ENCODE measurements around the gene ZNF79.
"Not testable (repeated sequence)": the region's sequence is repeated elsewhere in the genome, so short reads cannot be mapped to it uniquely, and the experiment has no call there.

The ZNF79 gene

DNA sequence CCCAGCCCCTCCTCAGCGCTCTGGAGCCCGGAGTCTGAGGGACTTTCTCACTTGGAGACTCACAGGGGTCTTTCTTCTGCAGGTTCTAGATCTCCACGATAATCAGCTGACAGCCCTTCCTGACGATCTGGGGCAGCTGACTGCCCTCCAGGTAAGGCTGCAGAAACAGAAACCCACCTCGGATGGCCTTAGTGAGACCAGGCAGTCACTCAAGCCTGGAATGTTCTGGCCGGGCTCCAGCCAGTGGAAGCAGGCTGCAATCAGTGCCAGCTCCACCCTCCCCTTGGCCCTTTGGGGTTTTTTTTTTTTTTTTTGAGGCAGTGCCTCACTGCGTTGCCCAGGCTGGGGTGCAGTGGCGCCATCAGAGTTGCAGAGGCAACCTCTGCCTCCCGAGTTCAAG, 34.7 kb downstream of the ZNF79 start:
- DNase-seq, result no peak

DNA sequence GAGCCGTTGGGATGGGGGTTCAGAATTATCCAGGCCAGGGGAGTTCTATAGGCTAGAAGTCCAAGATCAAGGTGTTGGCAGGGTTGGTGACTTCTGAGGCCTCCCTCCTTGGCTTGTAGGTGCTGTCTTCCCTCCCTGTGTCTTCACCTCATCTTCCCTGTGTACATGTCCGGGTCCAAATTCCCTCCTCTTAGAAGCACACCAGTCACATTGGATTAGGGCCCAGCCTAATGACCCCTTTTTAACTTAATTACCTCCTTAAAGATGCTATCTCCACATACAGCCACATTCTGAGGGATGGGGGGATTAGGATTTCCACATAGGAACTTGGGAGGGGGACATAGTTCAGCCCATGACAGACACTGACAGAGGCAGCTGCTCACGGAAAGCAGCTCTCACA, 39.2 kb downstream of the ZNF79 start:
- DNase-seq, result no peak

DNA sequence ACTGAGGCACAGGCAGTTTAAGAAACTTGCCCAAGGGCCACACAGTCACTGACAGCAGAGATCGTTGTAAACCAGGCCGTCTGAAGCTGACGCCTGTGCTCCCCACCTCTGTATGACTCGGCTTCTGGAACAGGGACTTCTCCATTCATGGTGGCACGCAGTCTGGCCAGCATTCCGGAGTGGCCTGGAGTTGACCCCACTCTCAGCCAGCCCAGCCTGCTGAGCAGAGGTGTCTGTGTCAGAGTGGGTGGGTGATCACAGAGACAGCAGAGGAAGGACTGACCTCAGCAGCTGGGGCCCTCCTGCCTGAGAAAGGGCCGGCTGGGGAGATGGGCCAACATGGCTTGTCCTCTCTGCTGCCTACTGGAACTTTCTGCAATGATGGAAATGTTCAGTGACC, 39.7 kb downstream of the ZNF79 start:
- no peak for DNase-seq

DNA sequence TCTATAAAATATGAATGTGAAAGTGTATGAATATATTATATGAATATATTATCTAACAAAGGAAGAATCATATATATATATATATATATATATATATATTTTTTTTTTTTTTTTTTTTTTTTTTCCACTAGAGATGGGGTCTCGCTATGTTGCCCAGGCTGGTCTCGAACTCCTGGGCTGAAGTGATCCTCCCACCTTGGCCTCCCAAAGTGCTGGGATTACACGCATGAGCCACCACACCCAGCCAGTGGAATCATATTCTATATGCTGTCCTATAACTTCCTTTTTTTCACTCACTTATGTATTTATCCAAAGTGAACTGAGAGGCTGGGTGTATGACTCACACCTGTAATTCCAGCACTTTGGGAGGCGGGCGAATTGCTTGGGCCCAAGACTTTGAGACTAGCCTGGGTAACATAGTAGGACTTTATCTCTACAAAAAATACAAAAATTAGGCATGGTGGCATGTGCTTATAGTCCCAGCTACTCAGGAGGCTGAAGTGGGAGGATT, 42.3 kb downstream of the ZNF79 start:
- not testable (repeated sequence) for DNase-seq

GRCh38 chr9:127467621-127468020, 43.4 kb downstream of the ZNF79 start:
- no peak for DNase-seq

GRCh38 chr9:127470662-127471061, 46.5 kb downstream of the ZNF79 start:
- DNase-seq, result no peak

- DNase-seq, result no peak
Observed at GRCh38 chr9:127473501-127473900, 49.3 kb downstream of the ZNF79 start.

- DNase-seq, result no peak
Observed at GRCh38 chr9:127473932-127474331, 49.8 kb downstream of the ZNF79 start.

- DNase-seq, result no peak
Observed at GRCh38 chr9:127474592-127474991, 50.4 kb downstream of the ZNF79 start.

GRCh38 chr9:127479507-127480081, 55.4 kb downstream of the ZNF79 start:
- no peak for DNase-seq

DNA sequence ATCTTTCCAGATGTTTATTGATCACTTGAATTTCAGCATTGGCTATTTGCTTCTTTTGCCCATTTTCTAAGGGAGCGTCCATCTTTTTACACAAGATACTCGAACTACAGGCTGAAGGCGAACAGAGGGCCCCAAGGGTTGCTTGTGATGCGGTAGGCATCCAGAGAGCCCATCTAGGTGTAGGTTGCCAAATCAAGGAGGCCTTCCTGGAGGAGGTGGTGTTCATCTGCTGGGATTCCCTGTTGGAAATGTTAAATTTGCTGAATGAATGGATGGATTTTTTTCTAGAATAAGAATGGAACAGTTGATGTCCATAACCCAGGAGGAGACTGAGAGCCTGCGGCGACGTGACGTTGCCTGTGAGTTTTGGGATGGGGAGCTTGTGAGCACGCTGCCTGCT, 58.5 kb downstream of the ZNF79 start:
- DNase-seq, result no peak

DNA sequence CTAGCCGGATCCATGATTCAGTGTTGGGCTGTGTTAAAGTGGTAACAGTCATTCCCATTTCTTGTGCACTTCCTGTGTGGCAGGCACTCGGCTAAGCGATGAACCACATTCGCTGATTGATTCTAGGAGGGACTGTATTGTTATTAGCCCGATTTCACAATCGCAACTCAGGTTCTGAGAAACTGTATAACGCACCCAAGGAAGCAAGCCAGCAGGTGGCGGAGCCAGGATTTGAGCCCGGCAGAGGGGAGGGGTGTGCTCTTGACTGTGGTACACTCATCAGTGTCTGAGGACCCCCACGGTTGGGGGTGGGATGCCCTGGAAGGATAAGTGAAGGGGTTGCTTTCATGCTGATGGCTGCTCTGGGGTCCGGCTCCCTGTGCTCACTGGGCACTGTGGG, 61.8 kb downstream of the ZNF79 start:
- DNase-seq, result no peak

- no peak for DNase-seq
Observed at GRCh38 chr9:127488946-127489345, 64.8 kb downstream of the ZNF79 start.

- no peak for DNase-seq
Observed at GRCh38 chr9:127489471-127490115, 65.4 kb downstream of the ZNF79 start.

DNA sequence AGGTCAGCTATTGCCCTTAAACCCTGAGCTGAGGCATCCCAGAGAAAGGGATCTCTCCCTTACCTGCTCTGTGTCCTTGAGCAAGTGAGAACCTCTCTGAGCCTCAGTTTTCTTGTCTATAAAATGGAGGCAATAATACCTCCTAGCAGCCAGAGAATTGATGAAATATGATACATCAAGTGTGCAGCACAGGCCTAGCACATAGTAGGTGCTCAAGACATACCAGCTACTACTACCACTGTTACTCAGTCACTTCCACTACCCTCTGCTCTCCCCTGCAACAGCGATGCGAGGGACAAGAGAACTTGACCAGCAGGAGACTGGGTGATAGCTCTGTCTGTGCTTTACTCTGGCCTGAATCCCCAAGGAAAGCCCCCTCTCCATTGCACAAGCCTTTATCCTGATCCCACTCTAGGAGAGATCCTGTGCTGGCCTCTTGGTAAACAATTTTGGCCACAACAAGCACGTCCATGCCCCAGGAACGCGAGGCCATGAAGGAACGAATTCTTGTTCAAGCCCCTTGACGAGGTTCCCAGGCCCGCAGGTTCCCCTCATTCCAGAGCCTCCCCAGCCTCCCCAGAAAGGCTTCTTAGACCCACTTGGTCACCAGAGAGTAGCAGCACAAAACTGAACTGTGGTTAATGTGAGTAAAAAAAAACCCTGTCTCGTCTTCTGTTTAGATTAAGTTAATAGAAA, 66.5 kb downstream of the ZNF79 start:
- DNase-seq, result no peak

- DNase-seq, result no peak
Observed at GRCh38 chr9:127491516-127491915, 67.3 kb downstream of the ZNF79 start.

GRCh38 chr9:127492616-127493015, 68.4 kb downstream of the ZNF79 start:
- DNase-seq, result no peak

DNA sequence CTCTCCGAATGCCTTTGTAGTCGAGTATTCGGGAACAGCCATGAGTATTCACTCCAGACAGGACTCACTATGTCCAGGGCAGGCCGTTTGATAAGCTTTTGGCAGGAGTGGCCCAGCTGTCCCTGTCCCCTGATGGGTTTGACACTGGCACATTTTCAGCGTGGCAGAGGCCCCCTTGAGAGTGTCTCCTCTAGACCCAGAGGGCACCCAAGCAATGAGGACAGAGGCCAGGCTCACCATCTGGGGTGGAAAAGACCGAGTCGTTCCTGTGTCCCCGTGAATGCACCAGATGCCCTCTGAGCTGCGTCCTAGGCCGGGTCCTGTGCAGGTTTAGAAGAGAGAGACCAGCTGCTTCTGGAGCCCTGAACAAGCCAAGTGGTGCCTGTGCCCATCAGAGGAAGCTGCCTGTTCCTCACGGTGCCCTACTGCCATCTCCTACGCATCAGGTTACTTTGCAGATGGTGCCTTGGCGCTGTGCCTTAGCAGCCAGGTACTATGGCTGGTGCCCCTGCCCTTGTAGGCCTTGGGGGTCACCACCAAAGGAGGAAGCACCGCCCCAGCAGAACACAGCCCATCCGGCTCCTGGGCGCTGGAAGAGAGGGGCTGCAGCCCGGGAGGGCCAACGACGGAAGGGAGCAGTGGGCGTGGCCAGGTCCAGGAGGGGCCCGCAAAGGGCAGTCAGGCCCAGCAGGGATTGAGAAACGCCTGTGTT, 69.6 kb downstream of the ZNF79 start:
- DNase-seq, result no peak

- no peak for DNase-seq
Observed at GRCh38 chr9:127494304-127494702, 70.1 kb downstream of the ZNF79 start.

All from kidney glomerular epithelial cell (primary cell).